Activated T-cell treated with anti-CD3 and anti-CD28 coated beads for 4 hours (primary cell): ENCODE data around the gene DMAC1.

Experiments
- DNase-seq: peaks from one replicate; pipeline ENCODE4 v3.0.0-alpha.2; 2020

Gene DMAC1

GRCh38 chr9:7799234-7799943 lies at the start of gene DMAC1:
Gene DMAC1, minus strand, starts transcription at chr9:7799778. Its CDS starts 44 bp downstream, at chr9:7799734.
- peak; percentile 66 for DNase-seq

- DNase-seq = no peak
These were observed 49.8 kb upstream of the DMAC1 start for GRCh38 chr9:7849362-7849761.

- DNase-seq = no peak
These were observed 48.9 kb upstream of the DMAC1 start for GRCh38 chr9:7848498-7848897.

GRCh38 chr9:7844242-7844641 lies 44.7 kb upstream of the DMAC1 start:
- no peak for DNase-seq

GRCh38 chr9:7841831-7842230 lies 42.3 kb upstream of the DMAC1 start:
- DNase-seq = no peak

- DNase-seq = no peak
These were observed 35.0 kb upstream of the DMAC1 start for GRCh38 chr9:7834531-7834930.

- DNase-seq = no peak
These were observed 28.8 kb upstream of the DMAC1 start for GRCh38 chr9:7828334-7828733.

GRCh38 chr9:7827792-7828191 lies 28.2 kb upstream of the DMAC1 start:
- no peak for DNase-seq

GRCh38 chr9:7827056-7827455 lies 27.5 kb upstream of the DMAC1 start:
- DNase-seq = no peak

GRCh38 chr9:7823651-7824050 lies 24.1 kb upstream of the DMAC1 start:
- no peak for DNase-seq

GRCh38 chr9:7819984-7820383 lies 20.4 kb upstream of the DMAC1 start:
- DNase-seq = no peak

- no peak for DNase-seq
These were observed 16.4 kb upstream of the DMAC1 start for GRCh38 chr9:7816021-7816420.

GRCh38 chr9:7813030-7813429 lies 13.5 kb upstream of the DMAC1 start:
- DNase-seq = no peak

- no peak for DNase-seq
These were observed 12.1 kb upstream of the DMAC1 start for GRCh38 chr9:7811677-7812076.

GRCh38 chr9:7802666-7803065 lies 3.1 kb upstream of the DMAC1 start:
- DNase-seq = no peak

- DNase-seq = no peak
These were observed 337 bp upstream of the DMAC1 start for GRCh38 chr9:7799944-7800285.

- no peak for DNase-seq
These were observed 5.4 kb downstream of the DMAC1 start for GRCh38 chr9:7794196-7794595.

- DNase-seq = no peak
These were observed 8.2 kb downstream of the DMAC1 start for GRCh38 chr9:7791394-7791793.

- DNase-seq = no peak
These were observed 8.8 kb downstream of the DMAC1 start for GRCh38 chr9:7790819-7791182.

- DNase-seq = no peak
These were observed 9.4 kb downstream of the DMAC1 start for GRCh38 chr9:7790022-7790818.

GRCh38 chr9:7788772-7789171 lies 10.8 kb downstream of the DMAC1 start:
- no peak for DNase-seq

- DNase-seq = no peak
These were observed 13.8 kb downstream of the DMAC1 start for GRCh38 chr9:7785813-7786212.

- DNase-seq = no peak
These were observed 15.1 kb downstream of the DMAC1 start for GRCh38 chr9:7784472-7784871.

GRCh38 chr9:7783635-7784063 lies 15.9 kb downstream of the DMAC1 start:
- no peak for DNase-seq
